GM23248 (cell line): Measurements from ENCODE around the gene FOLR1.

ENCODE experiments used
- EZH2 ChIP-seq: fragments of 200-600 bp; sonication (generic); IDR thresholded peaks from 2 replicates; pipeline ENCODE4 v1.6.1; 2018; ENCODE audit warnings: antibody characterized with exemption, mild to moderate bottlenecking; ENCODE audit not compliant: insufficient read depth, poor library complexity, severe bottlenecking
- EZH2phosphoT487 ChIP-seq: fragments of 200-600 bp; sonication (generic); IDR thresholded peaks from 2 replicates; pipeline ENCODE4 v1.6.1; 2018; ENCODE audit warnings: antibody characterized with exemption, moderate library complexity, mild to moderate bottlenecking, low read depth; ENCODE audit not compliant: insufficient read depth

DNA sequence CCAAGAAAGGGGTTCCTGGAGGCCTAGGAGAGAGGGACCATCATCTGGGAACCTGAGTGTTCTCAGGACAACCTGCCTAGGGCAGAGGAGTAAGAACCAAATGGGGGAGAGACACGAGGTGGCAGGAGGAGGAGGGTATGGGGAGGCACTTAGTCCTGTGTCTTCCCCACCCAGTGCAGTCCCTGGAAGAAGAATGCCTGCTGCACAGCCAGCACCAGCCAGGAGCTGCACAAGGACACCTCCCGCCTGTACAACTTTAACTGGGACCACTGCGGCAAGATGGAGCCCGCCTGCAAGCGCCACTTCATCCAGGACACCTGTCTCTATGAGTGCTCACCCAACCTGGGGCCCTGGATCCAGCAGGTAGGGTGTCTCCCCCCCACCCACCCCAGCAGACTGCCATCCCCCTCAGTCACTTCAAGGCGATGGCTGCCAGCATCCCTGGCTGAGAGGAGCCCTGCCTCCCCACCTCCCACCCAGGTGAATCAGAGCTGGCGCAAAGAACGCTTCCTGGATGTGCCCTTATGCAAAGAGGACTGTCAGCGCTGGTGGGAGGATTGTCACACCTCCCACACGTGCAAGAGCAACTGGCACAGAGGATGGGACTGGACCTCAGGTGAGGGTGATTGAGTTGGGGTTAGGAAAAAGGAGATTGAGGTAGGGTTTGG, 28.9 kb downstream of the FOLR1 start:
- TF ChIP-seq EZH2phosphoT487: no peak
- TF ChIP-seq EZH2: no peak
